HCT116 (cell line): ENCODE results near the gene DYRK1B. TPM values are rescaled to one million over a fixed set of nuclear protein-coding genes. Genes with fewer than 3 reads are reported as not detected.

Experiments
- ATAC-seq: fragments of 200-7000 bp; cut with Tn5 transposase; 2 replicates; pipeline ENCODE4 v1.9.1; 2020; ENCODE audit warnings: mild to moderate bottlenecking, moderate library complexity
- BruUV-seq: library from RNA; stranded (reverse); fragments of 400-500 nt; replicated peaks from 2 replicates; lab custom pipeline; 2021; lab: Mats Ljungman, UMichigan
- CTCF ChIA-PET: fragments of 300-600 bp; sonication (Branson Sonifier 250); formaldehyde crosslinking; loops from one replicate; lab custom pipeline; 2021; ENCODE audit warnings: antibody characterized with exemption; lab: Charles Lee
- POLR2A ChIA-PET: fragments of 300-600, 350-600 bp; sonication (Branson Sonifier 250); formaldehyde crosslinking; loops from one replicate; lab custom pipeline; 2021; ENCODE audit warnings: antibody characterized with exemption; lab: Charles Lee
- RAD21 ChIA-PET, 2 experiments: fragments of 300-600 bp; sonication (Branson Sonifier 250); formaldehyde crosslinking; loops; one replicate each; lab custom pipeline; 2023; ENCODE audit warnings: low total read pairs in 2 of 2; ENCODE audit not compliant: uncharacterized antibody in 2 of 2, unreplicated experiment in 2 of 2, low non-redundant PET in 1 of 2; lab: Charles Lee
- DNase-seq: peaks from one replicate; pipeline ENCODE4 v3.0.0-alpha.2; 2010; ENCODE audit warnings: low read depth, low spot score
- H2AFZ ChIP-seq: fragments of 200-600 bp; shearing (Covaris generic), sonication (generic); 2 replicates; pipeline ENCODE4 v1.6.1; 2017; ENCODE audit warnings: low read depth, mixed run types, mixed read lengths, antibody characterized with exemption, low read length; ENCODE audit not compliant: poor library complexity, severe bottlenecking
- H3K27ac ChIP-seq: 2 replicates; pipeline ENCODE4 v1.5.1; 2012; ENCODE audit warnings: low read depth, low read length
- H3K27me3 ChIP-seq: fragments of 200-600 bp; sonication (generic); 2 replicates; pipeline ENCODE4 v1.6.1; 2016; ENCODE audit warnings: mixed run types, low read length, mixed read lengths; ENCODE audit not compliant: insufficient read depth
- H3K36me3 ChIP-seq, 2 experiments: fragments of 200-500 bp in 1 of 2; fragments of 200-600 bp in 1 of 2; sonication (Bioruptor generic) in 1 of 2; sonication (generic) in 1 of 2; 2 replicates each; pipeline versions ENCODE4 v1.5.1 to v1.6.1; 2014 to 2016; ENCODE audit warnings: low read length in 2 of 2, inconsistent platforms in 1 of 2, mixed read lengths in 1 of 2, mixed run types in 1 of 2; ENCODE audit not compliant: insufficient read depth in 2 of 2, control insufficient read depth in 1 of 2
- H3K4me1 ChIP-seq, 2 experiments: fragments of 200-600 bp in 1 of 2; sonication (generic) in 1 of 2; 2 replicates each; pipeline versions ENCODE4 v1.5.1 to v1.6.1; 2012 to 2017; ENCODE audit warnings: low read length in 2 of 2, inconsistent platforms in 1 of 2, mild to moderate bottlenecking in 1 of 2, mixed read lengths in 1 of 2, mixed run types in 1 of 2, moderate library complexity in 1 of 2; ENCODE audit not compliant: insufficient read depth in 2 of 2, control insufficient read depth in 1 of 2
- H3K4me2 ChIP-seq: fragments of 200-600 bp; sonication (generic); 2 replicates; pipeline ENCODE4 v1.6.1; 2017; ENCODE audit warnings: mixed run types, low read length, mixed read lengths
- H3K4me3 ChIP-seq, 2 experiments: fragments of 200-600 bp in 1 of 2; sonication (generic) in 1 of 2; replicated peaks in 1 of 2; 2 replicates each; pipeline ENCODE4 v1.5.1; 2011 to 2016; ENCODE audit warnings: low read length in 2 of 2, control low read depth in 1 of 2, low read depth in 1 of 2, mild to moderate bottlenecking in 1 of 2, mixed read lengths in 1 of 2, mixed run types in 1 of 2
- H3K79me2 ChIP-seq: fragments of 200-600 bp; sonication (generic); 2 replicates; pipeline ENCODE4 v1.6.1; 2017; ENCODE audit warnings: mild to moderate bottlenecking, mixed run types, low read length, moderate library complexity, mixed read lengths; ENCODE audit not compliant: insufficient read depth
- H3K9ac ChIP-seq: fragments of 200-600 bp; sonication (generic); 2 replicates; pipeline ENCODE4 v1.6.1; 2016; ENCODE audit warnings: low read length, mixed read lengths
- H3K9me2 ChIP-seq: fragments of 200-600 bp; sonication (generic), shearing (Covaris generic); 2 replicates; pipeline ENCODE4 v1.6.1; 2017; ENCODE audit warnings: mixed run types, mild to moderate bottlenecking, moderate library complexity; ENCODE audit not compliant: insufficient read depth
- H3K9me3 ChIP-seq, 2 experiments: fragments of 200-500 bp in 1 of 2; fragments of 200-600 bp in 1 of 2; sonication (Bioruptor generic) in 1 of 2; sonication (generic) in 1 of 2; 2 replicates each; pipeline ENCODE4 v1.6.1; 2014 to 2017; ENCODE audit warnings: low read length in 2 of 2, mixed read lengths in 2 of 2, inconsistent platforms in 1 of 2, low read depth in 1 of 2, mild to moderate bottlenecking in 1 of 2, mixed run types in 1 of 2, moderate library complexity in 1 of 2; ENCODE audit not compliant: control insufficient read depth in 1 of 2, insufficient read depth in 1 of 2
- H4K20me1 ChIP-seq: fragments of 200-600 bp; sonication (generic), shearing (Covaris generic); 2 replicates; pipeline ENCODE4 v1.6.1; 2017; ENCODE audit warnings: mixed run types, mild to moderate bottlenecking, moderate library complexity; ENCODE audit not compliant: insufficient read depth
- ATF3 ChIP-seq: IDR thresholded peaks from 2 replicates; pipeline ENCODE4 v1.6.1; 2012
- CBX3 ChIP-seq: IDR thresholded peaks from 2 replicates; pipeline ENCODE4 v1.6.1; 2012; ENCODE audit warnings: low read depth
- CEBPB ChIP-seq: IDR thresholded peaks from 2 replicates; pipeline ENCODE4 v1.6.1; 2012; ENCODE audit warnings: low read depth
- CTCF ChIP-seq, 3 experiments: fragments of 200-600 bp in 1 of 3; sonication (generic) in 1 of 3; IDR thresholded peaks in 2 of 3; conservative IDR thresholded peaks in 1 of 3; 2 replicates each; pipeline ENCODE4 v1.5.1; 2012 to 2017; ENCODE audit warnings: low read depth in 2 of 3, low read length in 2 of 3, antibody characterized with exemption in 1 of 3, borderline replicate concordance in 1 of 3, control low read depth in 1 of 3, mild to moderate bottlenecking in 1 of 3, mixed read lengths in 1 of 3, mixed run types in 1 of 3, moderate library complexity in 1 of 3; ENCODE audit not compliant: insufficient read depth in 1 of 3
- EGR1 ChIP-seq: IDR thresholded peaks from 2 replicates; pipeline ENCODE4 v1.6.1; 2012; ENCODE audit warnings: low read depth
- ELF1 ChIP-seq: IDR thresholded peaks from 2 replicates; pipeline ENCODE4 v1.6.1; 2012; ENCODE audit warnings: low read depth, borderline replicate concordance
- EZH2 ChIP-seq: fragments of 200-600 bp; sonication (generic); IDR thresholded peaks from 2 replicates; pipeline ENCODE4 v1.6.1; 2017; ENCODE audit warnings: antibody characterized with exemption, mixed run types
- EZH2phosphoT487 ChIP-seq: fragments of 200-600 bp; IDR thresholded peaks from 2 replicates; pipeline ENCODE4 v1.6.1; 2018; ENCODE audit warnings: antibody characterized with exemption, borderline replicate concordance
- FOSL1 ChIP-seq: IDR thresholded peaks from 2 replicates; pipeline ENCODE4 v1.6.1; 2012; ENCODE audit warnings: low read depth
- MAX ChIP-seq: IDR thresholded peaks from 2 replicates; pipeline ENCODE4 v1.6.1; 2012
- POLR2A ChIP-seq: IDR thresholded peaks from 2 replicates; pipeline ENCODE4 v1.7.0; 2011; ENCODE audit warnings: borderline replicate concordance; ENCODE audit not compliant: insufficient read depth, insufficient read length; ENCODE audit errors: extremely low read depth
- POLR2AphosphoS5 ChIP-seq: IDR thresholded peaks from 2 replicates; pipeline ENCODE4 v1.6.1; 2011; ENCODE audit warnings: mild to moderate bottlenecking, low read depth, low read length, moderate library complexity
- RAD21 ChIP-seq: IDR thresholded peaks from 2 replicates; pipeline ENCODE4 v1.6.1; 2012; ENCODE audit warnings: low read depth, mild to moderate bottlenecking
- REST ChIP-seq: IDR thresholded peaks from 2 replicates; pipeline ENCODE4 v1.6.1; 2012; ENCODE audit warnings: low read depth
- SP1 ChIP-seq: IDR thresholded peaks from 2 replicates; pipeline ENCODE4 v1.6.1; 2012; ENCODE audit warnings: low read depth
- SRF ChIP-seq: IDR thresholded peaks from 2 replicates; pipeline ENCODE4 v1.6.1; 2012; ENCODE audit warnings: low read depth
- TCF7L2 ChIP-seq: IDR thresholded peaks from 2 replicates; pipeline ENCODE4 v1.7.0; 2011; ENCODE audit warnings: borderline replicate concordance, inconsistent platforms; ENCODE audit not compliant: insufficient read depth, insufficient read length; ENCODE audit errors: extremely low read depth
- ZFX ChIP-seq: fragments of 450-650 bp; IDR thresholded peaks from 2 replicates; pipeline ENCODE4 v1.6.1; 2017
- intact Hi-C: fragments of 100-400 bp; cut with micrococcal nuclease; formaldehyde crosslinking; loops from 2 replicates; pipeline ENCODE4 v1.10.0; 2022
- total RNA-seq: library from RNA; stranded (reverse); gene quantifications from one replicate; pipeline ENCODE4 v1.2.1, GENCODE V29; 2021; ENCODE audit not compliant: unreplicated experiment

DYRK1B gene
- total RNA-seq, 1 experiment from 2014 or later, result 7.3 TPM

GRCh38 chr19:39845172-39845571, 11.2 kb upstream of the DYRK1B start:
- no peaks in the 10 kb centered on the region for H3K27me3 ChIP-seq
- intact Hi-C loops, result no loop called here
- H3K79me2 ChIP-seq, result peaks cover 60% of the 10 kb centered on the region
- ChIA-PET CTCF (interaction anchor here (0.9 to 2.2 kb wide), 3 partner anchors 18 to 125 kb away, joined by 3 to 15 read pairs (median 7); partner anchors contain the start of gene PSMC4), RAD21 (no interaction called here), POLR2A (no interaction called here)
- H3K4me1 ChIP-seq, result peaks cover 28 to 39% of the 10 kb centered on the region in 2 experiments
- DNase-seq (no peak), ATAC-seq (no peak)
- TF ChIP-seq EZH2 (no peak), CTCF (IDR thresholded peaks at IDR 0.05 in 2 of 3, conservative IDR thresholded peaks at IDR 0.05 in 1 of 3; ENCODE audit: borderline replicate concordance in 1 of 3, insufficient read depth in 1 of 3, low read depth in 2 of 3, low read length in 2 of 3) (no peak), SRF (no peak), ZFX (no peak), ATF3 (no peak), FOSL1 (no peak), POLR2AphosphoS5 (no peak), REST (no peak), EGR1 (no peak), EZH2phosphoT487 (no peak), POLR2A (no peak), TCF7L2 (no peak), ELF1 (no peak), CBX3 (no peak), RAD21 (no peak), CEBPB (no peak), SP1 (no peak), MAX (no peak)
- no peaks in the 10 kb centered on the region for H3K9me2 ChIP-seq
- peaks cover 0 to 5% of the 10 kb centered on the region in 2 experiments; a peak in 2 of 4 replicates for H3K36me3 ChIP-seq
- H3K9me3 ChIP-seq, result no peaks in the 10 kb centered on the region
- no TSS peak for BruUV-seq
- H3K4me2 ChIP-seq, result peak overlapping the region; percentile 90
- no peak overlapping the region for H2AFZ ChIP-seq
- H3K9ac ChIP-seq, result peak overlapping the region; percentile 100
- peak overlapping the region; percentile 73 for H3K27ac ChIP-seq
- H4K20me1 ChIP-seq, result peaks cover 24% of the 10 kb centered on the region; the same call in 1 of the 2 replicates
- H3K4me3 ChIP-seq, result peak overlapping the region; percentile 94 to 97
